GM12873 (cell line): Measurements from ENCODE around the gene TMEM52.
A peak's percentile ranks its signal among the peaks of the same experiment; 100 is the strongest.

Experiments
- CTCF ChIP-seq: IDR thresholded peaks from 2 replicates; pipeline ENCODE4 v1.5.1; 2012; ENCODE audit warnings: low read depth, mild to moderate bottlenecking, moderate library complexity, low read length, control low read depth; ENCODE audit not compliant: insufficient read depth; ENCODE audit errors: missing control alignments

Gene TMEM52

GRCh38 chr1:1918901-1919303 lies at the start of gene TMEM52:
Gene TMEM52 (minus strand): TSS chr1:1919279. CDS start chr1:1919265, 14 bp downstream.
- TF ChIP-seq CTCF: peak; percentile 13

- TF ChIP-seq CTCF: no peak
Observed at GRCh38 chr1:1967879-1968278, 48.8 kb upstream of the TMEM52 start.

- no peak for TF ChIP-seq CTCF
Observed at GRCh38 chr1:1967151-1967550, 48.1 kb upstream of the TMEM52 start.

- no peak for TF ChIP-seq CTCF
Observed at GRCh38 chr1:1966071-1966740, 47.1 kb upstream of the TMEM52 start.

GRCh38 chr1:1965546-1965945 lies 46.5 kb upstream of the TMEM52 start:
- TF ChIP-seq CTCF: no peak

DNA sequence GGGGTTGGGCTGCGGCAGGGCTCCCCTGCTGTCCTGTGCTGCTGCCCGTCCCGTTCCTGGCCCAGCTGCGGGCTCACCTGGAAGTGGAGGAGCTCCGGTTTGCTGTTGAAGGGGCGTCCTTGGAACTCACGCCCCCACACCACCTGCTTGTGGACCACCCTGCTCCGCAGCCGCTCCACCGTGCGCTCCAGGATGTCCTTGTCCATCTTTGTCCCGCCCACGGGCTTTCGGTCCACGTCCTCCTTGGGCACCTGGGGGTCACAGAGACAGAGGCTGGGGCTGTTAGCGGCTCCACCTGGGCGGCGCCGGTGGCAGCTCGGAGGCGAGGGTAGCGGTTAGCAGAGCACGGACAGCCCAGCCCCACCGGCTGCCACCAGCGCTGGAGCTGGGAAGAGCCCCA lies 45.7 kb upstream of the TMEM52 start:
- TF ChIP-seq CTCF: no peak

DNA sequence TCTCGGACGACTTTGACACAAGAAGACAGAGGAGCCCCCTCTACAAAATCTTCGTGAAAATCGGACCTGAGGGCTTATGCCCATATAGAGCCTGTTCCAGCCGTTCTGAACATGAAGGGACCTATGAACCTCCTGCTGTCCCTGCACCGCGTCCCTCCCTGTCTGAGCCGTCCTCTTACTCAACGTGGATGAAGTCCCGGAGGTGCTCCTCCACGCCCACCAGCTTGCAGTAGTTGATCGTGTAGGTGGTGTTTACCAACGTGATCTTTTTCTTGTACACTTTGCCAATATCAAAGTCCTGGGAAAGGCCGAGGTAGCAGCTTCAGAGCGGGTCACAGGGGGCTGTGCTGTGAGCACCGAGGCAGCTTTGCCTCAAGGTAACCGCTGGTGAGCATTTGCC lies 44.5 kb upstream of the TMEM52 start:
- no peak for TF ChIP-seq CTCF
